SK-N-SH treated with all-trans-retinoic acid at 6 μM for 48 hours (cell line): ENCODE results near the gene MYOCD.

Experiments
- ATAC-seq: fragments of 200-7000 bp; cut with Tn5 transposase; 3 replicates; pipeline ENCODE4 v1.9.1; 2020; ENCODE audit warnings: mild to moderate bottlenecking, moderate library complexity
- ARNTL ChIP-seq: fragments of 450-650 bp; formaldehyde crosslinking; IDR thresholded peaks from 2 replicates; pipeline ENCODE4 v1.5.0; 2020; ENCODE audit warnings: low read depth, mild to moderate bottlenecking, moderate library complexity, borderline replicate concordance
- BACH2 ChIP-seq: fragments of 250-450 bp; sonication (Bioruptor Pico); IDR thresholded peaks from 2 replicates; pipeline ENCODE4 v1.9.0; 2021; ENCODE audit warnings: mild to moderate bottlenecking, borderline replicate concordance
- CSDC2 ChIP-seq: fragments of 250-450 bp; sonication (Bioruptor Pico); IDR thresholded peaks from 2 replicates; pipeline ENCODE4 v1.5.0; 2020; ENCODE audit warnings: mild to moderate bottlenecking, moderate library complexity
- ESRRG ChIP-seq: fragments of 250-450 bp; sonication (Bioruptor Pico); IDR thresholded peaks from 2 replicates; pipeline ENCODE4 v1.6.1; 2021; ENCODE audit warnings: mild to moderate bottlenecking
- ISL1 ChIP-seq: fragments of 250-450 bp; sonication (Bioruptor Pico); IDR thresholded peaks from 2 replicates; pipeline ENCODE4 v2.1.2; 2022; ENCODE audit warnings: mild to moderate bottlenecking, moderate library complexity
- OSR1 ChIP-seq: fragments of 250-450 bp; sonication (Bioruptor Pico); IDR thresholded peaks from 2 replicates; pipeline ENCODE4 v1.8.0; 2022; ENCODE audit warnings: moderate library complexity, mild to moderate bottlenecking, inconsistent platforms
- RARB ChIP-seq: fragments of 250-450 bp; sonication (Bioruptor Pico); IDR thresholded peaks from 2 replicates; pipeline ENCODE4 v1.8.0; 2021; ENCODE audit warnings: mild to moderate bottlenecking, moderate library complexity
- TOX ChIP-seq: fragments of 250-450 bp; sonication (Bioruptor Pico); IDR thresholded peaks from 2 replicates; pipeline ENCODE4 v1.8.0; 2021; ENCODE audit warnings: mild to moderate bottlenecking, moderate library complexity, borderline replicate concordance
- ZC3H10 ChIP-seq: fragments of 250-450 bp; sonication (Bioruptor Pico); IDR thresholded peaks from 2 replicates; pipeline ENCODE4 v1.5.1; 2021; ENCODE audit warnings: mild to moderate bottlenecking, moderate library complexity
- ZNF565 ChIP-seq: fragments of 450-650 bp; formaldehyde crosslinking; conservative IDR thresholded peaks from 2 replicates; pipeline ENCODE4 v1.5.0; 2020; ENCODE audit warnings: low read depth, mild to moderate bottlenecking, moderate library complexity
- ZNF8 ChIP-seq: fragments of 450-650 bp; formaldehyde crosslinking; IDR thresholded peaks from 2 replicates; pipeline ENCODE4 v1.5.0; 2020; ENCODE audit warnings: mild to moderate bottlenecking, moderate library complexity
- TF ChIP-seq, protein P1 (sequence below): fragments of 250-450 bp; sonication (Bioruptor Pico); IDR thresholded peaks from 2 replicates; pipeline ENCODE4 v1.5.1; 2021; ENCODE audit warnings: mild to moderate bottlenecking, moderate library complexity
- TF ChIP-seq, protein P2 (sequence below): fragments of 250-450 bp; sonication (Bioruptor Pico); IDR thresholded peaks from 2 replicates; pipeline ENCODE4 v1.8.0; 2020; ENCODE audit warnings: mild to moderate bottlenecking, moderate library complexity, borderline replicate concordance
- TF ChIP-seq, protein P3 (sequence below): fragments of 250-450 bp; sonication (Bioruptor Pico); IDR thresholded peaks from 2 replicates; pipeline ENCODE4 v1.5.0; 2020; ENCODE audit warnings: mild to moderate bottlenecking, moderate library complexity
- TF ChIP-seq, protein P4 (sequence below): fragments of 250-450 bp; sonication (Bioruptor Pico); IDR thresholded peaks from 2 replicates; pipeline ENCODE4 v1.8.0; 2021; ENCODE audit warnings: low read depth, mild to moderate bottlenecking, moderate library complexity, borderline replicate concordance

MYOCD gene, protein sequence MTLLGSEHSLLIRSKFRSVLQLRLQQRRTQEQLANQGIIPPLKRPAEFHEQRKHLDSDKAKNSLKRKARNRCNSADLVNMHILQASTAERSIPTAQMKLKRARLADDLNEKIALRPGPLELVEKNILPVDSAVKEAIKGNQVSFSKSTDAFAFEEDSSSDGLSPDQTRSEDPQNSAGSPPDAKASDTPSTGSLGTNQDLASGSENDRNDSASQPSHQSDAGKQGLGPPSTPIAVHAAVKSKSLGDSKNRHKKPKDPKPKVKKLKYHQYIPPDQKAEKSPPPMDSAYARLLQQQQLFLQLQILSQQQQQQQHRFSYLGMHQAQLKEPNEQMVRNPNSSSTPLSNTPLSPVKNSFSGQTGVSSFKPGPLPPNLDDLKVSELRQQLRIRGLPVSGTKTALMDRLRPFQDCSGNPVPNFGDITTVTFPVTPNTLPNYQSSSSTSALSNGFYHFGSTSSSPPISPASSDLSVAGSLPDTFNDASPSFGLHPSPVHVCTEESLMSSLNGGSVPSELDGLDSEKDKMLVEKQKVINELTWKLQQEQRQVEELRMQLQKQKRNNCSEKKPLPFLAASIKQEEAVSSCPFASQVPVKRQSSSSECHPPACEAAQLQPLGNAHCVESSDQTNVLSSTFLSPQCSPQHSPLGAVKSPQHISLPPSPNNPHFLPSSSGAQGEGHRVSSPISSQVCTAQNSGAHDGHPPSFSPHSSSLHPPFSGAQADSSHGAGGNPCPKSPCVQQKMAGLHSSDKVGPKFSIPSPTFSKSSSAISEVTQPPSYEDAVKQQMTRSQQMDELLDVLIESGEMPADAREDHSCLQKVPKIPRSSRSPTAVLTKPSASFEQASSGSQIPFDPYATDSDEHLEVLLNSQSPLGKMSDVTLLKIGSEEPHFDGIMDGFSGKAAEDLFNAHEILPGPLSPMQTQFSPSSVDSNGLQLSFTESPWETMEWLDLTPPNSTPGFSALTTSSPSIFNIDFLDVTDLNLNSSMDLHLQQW

DNA sequence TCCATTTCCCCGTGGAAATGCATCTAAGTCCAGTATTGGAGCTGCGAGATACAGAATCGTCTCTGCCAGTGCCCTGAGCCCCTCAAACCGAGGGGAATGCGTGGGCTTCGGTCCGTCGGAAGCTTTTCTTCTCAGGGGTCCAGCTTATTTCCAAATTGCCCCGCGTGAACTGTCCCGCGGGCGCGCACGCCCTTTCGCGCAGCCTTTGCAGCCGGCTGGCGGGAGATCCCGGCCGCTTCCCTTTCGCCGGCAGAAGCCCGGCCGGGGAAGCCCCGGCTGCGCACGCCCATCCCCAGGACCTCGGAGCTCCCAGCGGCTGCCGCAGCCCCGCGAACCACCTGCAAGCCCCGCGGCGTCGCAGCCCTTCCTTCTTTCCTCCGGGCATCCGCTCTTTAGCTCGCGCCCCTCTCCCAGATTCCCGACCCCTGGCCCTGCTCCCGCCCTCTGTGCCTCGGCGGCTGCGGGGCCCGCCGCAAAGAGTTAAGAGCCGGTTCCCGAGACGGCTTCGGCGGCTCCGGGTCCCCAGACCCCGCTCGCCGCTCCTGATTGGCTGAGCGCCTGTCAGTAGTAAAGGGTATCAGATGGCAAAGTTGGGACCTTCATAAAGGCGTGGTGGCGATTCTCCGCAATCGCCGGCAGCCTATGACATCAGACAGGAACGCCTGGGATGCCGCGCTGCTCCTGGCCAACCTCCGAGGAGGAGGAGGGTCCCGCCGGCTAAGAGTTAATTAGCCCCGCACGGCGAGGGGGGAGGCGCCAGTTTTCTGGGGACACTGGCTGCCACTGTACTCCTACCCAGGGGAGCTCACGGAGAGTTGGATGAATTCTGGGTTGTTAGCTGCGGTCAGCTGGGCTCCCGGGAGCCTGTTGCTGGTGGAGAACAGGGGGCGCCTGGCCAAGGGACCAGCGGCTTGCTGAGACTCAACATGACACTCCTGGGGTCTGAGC is at the start of gene MYOCD:
TSS of gene MYOCD (plus strand) at position 628 of the 948 bp plus-strand sequence. CDS start at position 927, 299 bp downstream.
- peak; percentile 65 for ATAC-seq
- TF ChIP-seq RARB = no peak
- TF ChIP-seq, protein P1, sequence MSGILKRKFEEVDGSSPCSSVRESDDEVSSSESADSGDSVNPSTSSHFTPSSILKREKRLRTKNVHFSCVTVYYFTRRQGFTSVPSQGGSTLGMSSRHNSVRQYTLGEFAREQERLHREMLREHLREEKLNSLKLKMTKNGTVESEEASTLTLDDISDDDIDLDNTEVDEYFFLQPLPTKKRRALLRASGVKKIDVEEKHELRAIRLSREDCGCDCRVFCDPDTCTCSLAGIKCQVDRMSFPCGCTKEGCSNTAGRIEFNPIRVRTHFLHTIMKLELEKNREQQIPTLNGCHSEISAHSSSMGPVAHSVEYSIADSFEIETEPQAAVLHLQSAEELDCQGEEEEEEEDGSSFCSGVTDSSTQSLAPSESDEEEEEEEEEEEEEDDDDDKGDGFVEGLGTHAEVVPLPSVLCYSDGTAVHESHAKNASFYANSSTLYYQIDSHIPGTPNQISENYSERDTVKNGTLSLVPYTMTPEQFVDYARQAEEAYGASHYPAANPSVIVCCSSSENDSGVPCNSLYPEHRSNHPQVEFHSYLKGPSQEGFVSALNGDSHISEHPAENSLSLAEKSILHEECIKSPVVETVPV (CRISPR knock-in tag) = no peak
- no peak for TF ChIP-seq ISL1
- TF ChIP-seq CSDC2 (CRISPR knock-in tag) = no peak
- TF ChIP-seq OSR1 (CRISPR knock-in tag) = no peak
- TF ChIP-seq ZNF8 (CRISPR knock-in tag) = no peak

DNA sequence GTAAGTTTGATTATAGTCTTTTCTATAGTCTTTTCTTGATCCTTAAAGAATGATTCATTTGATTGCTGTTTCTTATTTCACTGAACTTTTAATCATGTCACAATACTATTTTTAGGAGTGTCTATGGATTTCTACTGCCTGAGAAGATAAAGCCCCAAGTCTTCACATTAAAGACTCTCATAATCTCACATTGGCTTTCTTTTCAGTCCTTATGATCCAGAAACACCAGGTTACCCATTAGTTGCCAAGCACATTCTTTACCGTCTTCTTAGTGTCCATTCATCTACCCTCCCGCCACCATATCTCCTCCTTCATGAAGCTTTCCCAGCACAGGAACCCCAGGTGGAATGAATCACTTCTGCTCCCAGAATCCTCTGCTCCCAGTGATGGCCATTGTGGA is 49.5 kb upstream of the MYOCD start:
- TF ChIP-seq ARNTL (CRISPR knock-in tag) (no peak), ZNF565 (CRISPR knock-in tag) (no peak), OSR1 (CRISPR knock-in tag) (no peak)
- TF ChIP-seq, protein P2, sequence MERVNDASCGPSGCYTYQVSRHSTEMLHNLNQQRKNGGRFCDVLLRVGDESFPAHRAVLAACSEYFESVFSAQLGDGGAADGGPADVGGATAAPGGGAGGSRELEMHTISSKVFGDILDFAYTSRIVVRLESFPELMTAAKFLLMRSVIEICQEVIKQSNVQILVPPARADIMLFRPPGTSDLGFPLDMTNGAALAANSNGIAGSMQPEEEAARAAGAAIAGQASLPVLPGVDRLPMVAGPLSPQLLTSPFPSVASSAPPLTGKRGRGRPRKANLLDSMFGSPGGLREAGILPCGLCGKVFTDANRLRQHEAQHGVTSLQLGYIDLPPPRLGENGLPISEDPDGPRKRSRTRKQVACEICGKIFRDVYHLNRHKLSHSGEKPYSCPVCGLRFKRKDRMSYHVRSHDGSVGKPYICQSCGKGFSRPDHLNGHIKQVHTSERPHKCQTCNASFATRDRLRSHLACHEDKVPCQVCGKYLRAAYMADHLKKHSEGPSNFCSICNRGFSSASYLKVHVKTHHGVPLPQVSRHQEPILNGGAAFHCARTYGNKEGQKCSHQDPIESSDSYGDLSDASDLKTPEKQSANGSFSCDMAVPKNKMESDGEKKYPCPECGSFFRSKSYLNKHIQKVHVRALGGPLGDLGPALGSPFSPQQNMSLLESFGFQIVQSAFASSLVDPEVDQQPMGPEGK = no peak
- no peak for ATAC-seq

DNA sequence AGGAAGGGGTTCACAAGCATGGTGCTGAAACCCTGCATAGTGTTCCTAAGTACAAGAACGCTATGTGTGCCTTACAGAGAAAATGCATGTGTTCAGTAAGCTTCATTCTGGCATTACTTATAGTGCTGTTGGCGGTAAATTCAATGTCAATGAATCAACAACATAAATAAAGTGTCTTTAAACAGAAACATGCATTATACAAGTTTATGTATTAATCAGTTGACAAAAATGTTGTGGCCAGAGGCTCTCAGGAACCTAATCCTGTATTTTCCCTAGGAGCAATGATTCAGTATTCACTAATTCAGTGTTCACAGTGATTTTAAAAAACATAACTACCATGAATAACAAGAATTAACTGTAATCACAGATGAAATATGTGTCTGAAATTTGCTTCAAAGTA is 47.1 kb upstream of the MYOCD start:
- TF ChIP-seq ZC3H10 (no peak), OSR1 (CRISPR knock-in tag) (no peak), TOX (CRISPR knock-in tag) (no peak), ESRRG (CRISPR knock-in tag) (no peak), ZNF8 (CRISPR knock-in tag) (no peak), BACH2 (no peak)
- TF ChIP-seq, protein P3, sequence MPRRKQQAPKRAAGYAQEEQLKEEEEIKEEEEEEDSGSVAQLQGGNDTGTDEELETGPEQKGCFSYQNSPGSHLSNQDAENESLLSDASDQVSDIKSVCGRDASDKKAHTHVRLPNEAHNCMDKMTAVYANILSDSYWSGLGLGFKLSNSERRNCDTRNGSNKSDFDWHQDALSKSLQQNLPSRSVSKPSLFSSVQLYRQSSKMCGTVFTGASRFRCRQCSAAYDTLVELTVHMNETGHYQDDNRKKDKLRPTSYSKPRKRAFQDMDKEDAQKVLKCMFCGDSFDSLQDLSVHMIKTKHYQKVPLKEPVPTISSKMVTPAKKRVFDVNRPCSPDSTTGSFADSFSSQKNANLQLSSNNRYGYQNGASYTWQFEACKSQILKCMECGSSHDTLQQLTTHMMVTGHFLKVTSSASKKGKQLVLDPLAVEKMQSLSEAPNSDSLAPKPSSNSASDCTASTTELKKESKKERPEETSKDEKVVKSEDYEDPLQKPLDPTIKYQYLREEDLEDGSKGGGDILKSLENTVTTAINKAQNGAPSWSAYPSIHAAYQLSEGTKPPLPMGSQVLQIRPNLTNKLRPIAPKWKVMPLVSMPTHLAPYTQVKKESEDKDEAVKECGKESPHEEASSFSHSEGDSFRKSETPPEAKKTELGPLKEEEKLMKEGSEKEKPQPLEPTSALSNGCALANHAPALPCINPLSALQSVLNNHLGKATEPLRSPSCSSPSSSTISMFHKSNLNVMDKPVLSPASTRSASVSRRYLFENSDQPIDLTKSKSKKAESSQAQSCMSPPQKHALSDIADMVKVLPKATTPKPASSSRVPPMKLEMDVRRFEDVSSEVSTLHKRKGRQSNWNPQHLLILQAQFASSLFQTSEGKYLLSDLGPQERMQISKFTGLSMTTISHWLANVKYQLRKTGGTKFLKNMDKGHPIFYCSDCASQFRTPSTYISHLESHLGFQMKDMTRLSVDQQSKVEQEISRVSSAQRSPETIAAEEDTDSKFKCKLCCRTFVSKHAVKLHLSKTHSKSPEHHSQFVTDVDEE (CRISPR knock-in tag) = no peak
- TF ChIP-seq, protein P4, sequence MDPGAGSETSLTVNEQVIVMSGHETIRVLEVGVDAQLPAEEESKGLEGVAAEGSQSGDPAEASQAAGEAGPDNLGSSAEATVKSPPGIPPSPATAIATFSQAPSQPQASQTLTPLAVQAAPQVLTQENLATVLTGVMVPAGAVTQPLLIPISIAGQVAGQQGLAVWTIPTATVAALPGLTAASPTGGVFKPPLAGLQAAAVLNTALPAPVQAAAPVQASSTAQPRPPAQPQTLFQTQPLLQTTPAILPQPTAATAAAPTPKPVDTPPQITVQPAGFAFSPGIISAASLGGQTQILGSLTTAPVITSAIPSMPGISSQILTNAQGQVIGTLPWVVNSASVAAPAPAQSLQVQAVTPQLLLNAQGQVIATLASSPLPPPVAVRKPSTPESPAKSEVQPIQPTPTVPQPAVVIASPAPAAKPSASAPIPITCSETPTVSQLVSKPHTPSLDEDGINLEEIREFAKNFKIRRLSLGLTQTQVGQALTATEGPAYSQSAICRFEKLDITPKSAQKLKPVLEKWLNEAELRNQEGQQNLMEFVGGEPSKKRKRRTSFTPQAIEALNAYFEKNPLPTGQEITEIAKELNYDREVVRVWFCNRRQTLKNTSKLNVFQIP (CRISPR knock-in tag) = no peak
- TF ChIP-seq, protein P2 = no peak
- no peak for ATAC-seq
